Keratinocyte (primary cell): ENCODE data around the gene OLFM2. TPM values are rescaled to one million over a fixed set of nuclear protein-coding genes. Genes with fewer than 3 reads are reported as not detected.

Source experiments
- DNase-seq: peaks from one replicate; pipeline ENCODE4 v3.0.0-alpha.2; 2011; ENCODE audit warnings: low read depth, missing footprints, low spot score
- FAIRE-seq: peaks from 2 replicates; lab custom pipeline; 2011; peaks lifted over from hg19 to GRCh38; lab: Jason Lieb, UNC
- H2AFZ ChIP-seq: 2 replicates; pipeline ENCODE4 v1.6.0; 2012; ENCODE audit warnings: low read length, control low read depth, inconsistent platforms; ENCODE audit not compliant: control insufficient read depth
- H3K27ac ChIP-seq: 2 replicates; pipeline ENCODE4 v1.5.1; 2011; ENCODE audit warnings: low read length; ENCODE audit not compliant: control insufficient read depth, insufficient read depth
- H3K27me3 ChIP-seq: 3 replicates; pipeline ENCODE4 v1.6.0; 2011; ENCODE audit warnings: low read length; ENCODE audit not compliant: control insufficient read depth, insufficient read depth; ENCODE audit errors: extremely low read depth
- H3K36me3 ChIP-seq, 2 experiments: 2 replicates in 1 of 2; 3 replicates in 1 of 2; pipeline ENCODE4 v1.5.1; 2011; ENCODE audit warnings: low read length in 2 of 2, mild to moderate bottlenecking in 1 of 2; ENCODE audit not compliant: control insufficient read depth in 2 of 2, insufficient read depth in 2 of 2; ENCODE audit errors: extremely low read depth in 1 of 2
- H3K4me1 ChIP-seq: 3 replicates; pipeline ENCODE4 v1.5.1; 2011; ENCODE audit warnings: low read length; ENCODE audit not compliant: control insufficient read depth, insufficient read depth; ENCODE audit errors: extremely low read depth
- H3K4me2 ChIP-seq: 3 replicates; pipeline ENCODE4 v1.6.0; 2011; ENCODE audit warnings: low read depth, low read length; ENCODE audit not compliant: control insufficient read depth, insufficient read depth; ENCODE audit errors: extremely low read depth
- H3K4me3 ChIP-seq, 3 experiments: fragments of 200-600 bp in 1 of 3; sonication (generic) in 1 of 3; 2 replicates in 2 of 3; 3 replicates in 1 of 3; pipeline ENCODE4 v1.5.1; 2011 to 2016; ENCODE audit warnings: low read length in 3 of 3, mild to moderate bottlenecking in 3 of 3, control low read depth in 2 of 3, inconsistent platforms in 1 of 3, low read depth in 1 of 3, mixed read lengths in 1 of 3, mixed run types in 1 of 3, moderate library complexity in 1 of 3; ENCODE audit not compliant: control insufficient read depth in 2 of 3, insufficient read depth in 2 of 3; ENCODE audit errors: extremely low read depth in 1 of 3
- H3K79me2 ChIP-seq: 2 replicates; pipeline ENCODE4 v1.6.0; 2012; ENCODE audit warnings: low read length; ENCODE audit not compliant: control insufficient read depth, insufficient read depth
- H3K9ac ChIP-seq: 3 replicates; pipeline ENCODE4 v1.6.0; 2011; ENCODE audit warnings: low read length; ENCODE audit not compliant: control insufficient read depth, insufficient read depth; ENCODE audit errors: extremely low read depth
- H3K9me1 ChIP-seq: 3 replicates; pipeline ENCODE4 v1.6.0; 2011; ENCODE audit warnings: low read length; ENCODE audit not compliant: control insufficient read depth, insufficient read depth; ENCODE audit errors: extremely low read depth
- H3K9me3 ChIP-seq: 2 replicates; pipeline ENCODE4 v1.5.1; 2012; ENCODE audit warnings: low read depth, low read length; ENCODE audit not compliant: control insufficient read depth
- H4K20me1 ChIP-seq: 3 replicates; pipeline ENCODE4 v1.6.0; 2011; ENCODE audit warnings: low read length; ENCODE audit not compliant: control insufficient read depth, insufficient read depth; ENCODE audit errors: extremely low read depth
- CTCF ChIP-seq, 3 experiments: IDR thresholded peaks in 1 of 3; conservative IDR thresholded peaks in 1 of 3; optimal IDR thresholded peaks in 1 of 3; 2 replicates in 2 of 3; 3 replicates in 1 of 3; pipeline versions ENCODE3 to v1.5.1; 2011; ENCODE audit warnings: low read length in 3 of 3, mild to moderate bottlenecking in 3 of 3, moderate library complexity in 2 of 3, control low read depth in 1 of 3, inconsistent platforms in 1 of 3; ENCODE audit not compliant: insufficient read depth in 2 of 3; ENCODE audit errors: extremely low read depth in 1 of 3
- EZH2 ChIP-seq: IDR thresholded peaks from one replicate; pipeline ENCODE4 v1.6.1; 2012; ENCODE audit warnings: inconsistent platforms, mild to moderate bottlenecking, low read length, moderate library complexity
- dilution Hi-C: fragments of 300-500 bp; cut with MboI; formaldehyde crosslinking; loops from one replicate; pipeline ENCODE4 v1.7.0; 2020; ENCODE audit warnings: low sequenced_read_pairs; ENCODE audit not compliant: extremely low pct_ligation_motif_present
- polyA plus RNA-seq, 5 experiments: library from polyadenylated mRNA; depleted of rRNA in 3 of 5; stranded (reverse) in 3 of 5; stranded (forward) in 1 of 5; unstranded in 1 of 5; fragments of >200 nt; gene quantifications; 1 replicate in 1 of 5; 2 replicates in 3 of 5; 3 replicates in 1 of 5; pipeline versions ENCODE4 v1.2.1 to v1.2.3, GENCODE V29; 2011 to 2012; ENCODE audit warnings: missing spikeins in 2 of 5, low read depth in 1 of 5, low replicate concordance in 1 of 5

OLFM2 gene
- polyA plus RNA-seq, 1 donor (not counting 4 experiments of a cell fraction or from before 2014, with no cell fraction given): 5.3 TPM

- Histone ChIP-seq H3K27ac (no peak overlapping the region), H3K4me3 (no peak overlapping the region), H4K20me1 (no peaks in the 10 kb centered on the region), H3K79me2 (no peaks in the 10 kb centered on the region), H3K9ac (no peak overlapping the region), H3K9me3 (no peaks in the 10 kb centered on the region), H3K4me2 (no peak overlapping the region), H3K9me1 (no peaks in the 10 kb centered on the region), H3K4me1 (peaks cover 10% of the 10 kb centered on the region), H3K27me3 (no peaks in the 10 kb centered on the region), H3K36me3 (no peaks in the 10 kb centered on the region), H2AFZ (no peak overlapping the region)
- DNase-seq: no peak
- TF ChIP-seq CTCF (optimal IDR thresholded peaks at IDR 0.05 in 1 of 3, IDR thresholded peaks at IDR 0.05 in 1 of 3, conservative IDR thresholded peaks at IDR 0.05 in 1 of 3; ENCODE audit: extremely low read depth in 1 of 3, insufficient read depth in 2 of 3, low read length in 3 of 3) (peak; percentile 34 to 48 (median 39)), EZH2 (no peak)
- no peak for FAIRE-seq
- dilution Hi-C loops: no loop called here
Measured at GRCh38 chr19:9885077-9885552, 51.2 kb downstream of the OLFM2 start.

- Histone ChIP-seq H3K79me2 (no peaks in the 10 kb centered on the region), H3K9me3 (no peaks in the 10 kb centered on the region), H3K9me1 (no peaks in the 10 kb centered on the region), H3K4me3 (no peak overlapping the region), H3K27me3 (no peaks in the 10 kb centered on the region), H3K36me3 (no peaks in the 10 kb centered on the region), H3K4me2 (peak overlapping the region; percentile 52), H3K4me1 (peaks cover 7% of the 10 kb centered on the region), H3K9ac (no peak overlapping the region), H3K27ac (peak overlapping the region; percentile 54), H2AFZ (no peak overlapping the region), H4K20me1 (no peaks in the 10 kb centered on the region)
- no peak for FAIRE-seq
- no peak for DNase-seq
- TF ChIP-seq CTCF (optimal IDR thresholded peaks at IDR 0.05 in 1 of 3, IDR thresholded peaks at IDR 0.05 in 1 of 3, conservative IDR thresholded peaks at IDR 0.05 in 1 of 3; ENCODE audit: extremely low read depth in 1 of 3, insufficient read depth in 2 of 3, low read length in 3 of 3): no peak
- TF ChIP-seq EZH2: no peak
- dilution Hi-C loops: no loop called here
Measured at GRCh38 chr19:9883764-9884163, 52.6 kb downstream of the OLFM2 start.
